Activated naive CD8-positive, alpha-beta T cell (primary cell): Measurements from ENCODE around the gene PEAK3.
A peak's percentile ranks its signal among the peaks of the same experiment; 100 is the strongest.

ENCODE experiments used
- H3K27ac Mint-ChIP-seq: one replicate; pipeline ENCODE4 v1.8.0; 2021; ENCODE audit warnings: mixed read lengths
- H3K27me3 Mint-ChIP-seq: one replicate; pipeline ENCODE4 v1.8.0; 2021; ENCODE audit warnings: mixed read lengths
- H3K36me3 Mint-ChIP-seq: one replicate; pipeline ENCODE4 v1.8.0; 2021; ENCODE audit warnings: mixed read lengths
- H3K4me1 Mint-ChIP-seq: one replicate; pipeline ENCODE4 v1.8.0; 2021; ENCODE audit warnings: low read depth, mixed read lengths
- H3K4me3 Mint-ChIP-seq: one replicate; pipeline ENCODE4 v1.8.0; 2021; ENCODE audit warnings: mild to moderate bottlenecking, mixed read lengths
- H3K9me3 Mint-ChIP-seq: one replicate; pipeline ENCODE4 v1.8.0; 2021; ENCODE audit warnings: low read depth, mixed read lengths

PEAK3 gene

GRCh38 chr19:2271234-2272103, 10.5 kb downstream of the PEAK3 start:
- peak overlapping the region; percentile 91 for H3K27ac Mint-ChIP-seq
- no peaks in the 10 kb centered on the region for H3K27me3 Mint-ChIP-seq
- peaks cover 33% of the 10 kb centered on the region for H3K4me1 Mint-ChIP-seq
- H3K36me3 Mint-ChIP-seq, result no peaks in the 10 kb centered on the region
- peak overlapping the region; percentile 91 for H3K4me3 Mint-ChIP-seq
- H3K9me3 Mint-ChIP-seq, result no peaks in the 10 kb centered on the region

GRCh38 chr19:2270423-2271233, 11.3 kb downstream of the PEAK3 start:
- Mint-ChIP-seq H3K4me3 (peak overlapping the region; percentile 91), H3K9me3 (no peaks in the 10 kb centered on the region), H3K27ac (peak overlapping the region; percentile 72), H3K36me3 (no peaks in the 10 kb centered on the region), H3K4me1 (peaks cover 37% of the 10 kb centered on the region), H3K27me3 (no peaks in the 10 kb centered on the region)

- H3K27ac Mint-ChIP-seq, result peak overlapping the region; percentile 86
- H3K4me3 Mint-ChIP-seq, result peak overlapping the region; percentile 89
- H3K27me3 Mint-ChIP-seq, result no peaks in the 10 kb centered on the region
- H3K4me1 Mint-ChIP-seq, result peaks cover 36% of the 10 kb centered on the region
- no peaks in the 10 kb centered on the region for H3K9me3 Mint-ChIP-seq
- no peaks in the 10 kb centered on the region for H3K36me3 Mint-ChIP-seq
Measured at GRCh38 chr19:2270157-2270422, 11.9 kb downstream of the PEAK3 start.

GRCh38 chr19:2269244-2270156, 12.5 kb downstream of the PEAK3 start:
- peaks cover 33% of the 10 kb centered on the region for H3K4me1 Mint-ChIP-seq
- no peaks in the 10 kb centered on the region for H3K9me3 Mint-ChIP-seq
- no peaks in the 10 kb centered on the region for H3K36me3 Mint-ChIP-seq

GRCh38 chr19:2268861-2269243, 13.1 kb downstream of the PEAK3 start:
- Mint-ChIP-seq H3K4me3 (peak overlapping the region; percentile 89), H3K27me3 (no peaks in the 10 kb centered on the region), H3K27ac (peak overlapping the region; percentile 9), H3K4me1 (peaks cover 26% of the 10 kb centered on the region), H3K36me3 (no peaks in the 10 kb centered on the region), H3K9me3 (no peaks in the 10 kb centered on the region)

More at GRCh38 chr19:2269244-2270156, 12.5 kb downstream of the PEAK3 start:
- H3K27me3 Mint-ChIP-seq, result no peaks in the 10 kb centered on the region
- H3K4me3 Mint-ChIP-seq, result peak overlapping the region; percentile 89
- H3K27ac Mint-ChIP-seq, result peak overlapping the region; percentile 86

- H3K27ac Mint-ChIP-seq, result peak overlapping the region; percentile 9
- H3K4me1 Mint-ChIP-seq, result peaks cover 23% of the 10 kb centered on the region
- H3K9me3 Mint-ChIP-seq, result no peaks in the 10 kb centered on the region
- H3K27me3 Mint-ChIP-seq, result no peaks in the 10 kb centered on the region
- H3K36me3 Mint-ChIP-seq, result no peaks in the 10 kb centered on the region
- H3K4me3 Mint-ChIP-seq, result peak overlapping the region; percentile 89
Measured at GRCh38 chr19:2268480-2268830, 13.5 kb downstream of the PEAK3 start.

GRCh38 chr19:2266183-2266993, 15.6 kb downstream of the PEAK3 start:
- H3K36me3 Mint-ChIP-seq, result no peaks in the 10 kb centered on the region
- H3K27ac Mint-ChIP-seq, result peak overlapping the region; percentile 61
- no peaks in the 10 kb centered on the region for H3K27me3 Mint-ChIP-seq
- H3K4me1 Mint-ChIP-seq, result peaks cover 11% of the 10 kb centered on the region
- H3K4me3 Mint-ChIP-seq, result no peak overlapping the region
- no peaks in the 10 kb centered on the region for H3K9me3 Mint-ChIP-seq

GRCh38 chr19:2261438-2262172, 20.4 kb downstream of the PEAK3 start:
- Mint-ChIP-seq H3K27ac (no peak overlapping the region), H3K9me3 (no peaks in the 10 kb centered on the region), H3K4me1 (peaks cover 26% of the 10 kb centered on the region), H3K36me3 (no peaks in the 10 kb centered on the region), H3K27me3 (no peaks in the 10 kb centered on the region), H3K4me3 (no peak overlapping the region)

GRCh38 chr19:2260341-2260805, 21.6 kb downstream of the PEAK3 start:
- no peaks in the 10 kb centered on the region for H3K36me3 Mint-ChIP-seq
- no peaks in the 10 kb centered on the region for H3K27me3 Mint-ChIP-seq
- H3K4me3 Mint-ChIP-seq, result no peak overlapping the region
- peaks cover 21% of the 10 kb centered on the region for H3K4me1 Mint-ChIP-seq
- H3K27ac Mint-ChIP-seq, result no peak overlapping the region
- H3K9me3 Mint-ChIP-seq, result no peaks in the 10 kb centered on the region

GRCh38 chr19:2259336-2259735, 22.6 kb downstream of the PEAK3 start:
- no peaks in the 10 kb centered on the region for H3K27me3 Mint-ChIP-seq
- H3K27ac Mint-ChIP-seq, result peak overlapping the region; percentile 58
- no peaks in the 10 kb centered on the region for H3K36me3 Mint-ChIP-seq
- H3K4me1 Mint-ChIP-seq, result peaks cover 21% of the 10 kb centered on the region
- no peaks in the 10 kb centered on the region for H3K9me3 Mint-ChIP-seq
- peak overlapping the region; percentile 42 for H3K4me3 Mint-ChIP-seq

- no peak within 1 kb of the TSS for H3K4me3 Mint-ChIP-seq
- no peaks in the 10 kb centered on the region for H3K9me3 Mint-ChIP-seq
- peaks cover 23% of the 10 kb centered on the region for H3K4me1 Mint-ChIP-seq
- no peaks in the 10 kb centered on the region for H3K27me3 Mint-ChIP-seq
- H3K27ac Mint-ChIP-seq, result peak within 1 kb of the TSS; percentile 34
- no peaks in the 10 kb centered on the region for H3K36me3 Mint-ChIP-seq
Measured at GRCh38 chr19:2255982-2256685, 25.8 kb downstream of the PEAK3 start, which contains the start of gene JSRP1. Gene JSRP1 (minus strand): TSS chr19:2256417. CDS start chr19:2255314, 1,103 bp downstream.

- Mint-ChIP-seq H3K27ac (no peak overlapping the region), H3K4me3 (no peak overlapping the region), H3K9me3 (no peaks in the 10 kb centered on the region), H3K36me3 (no peaks in the 10 kb centered on the region), H3K27me3 (no peaks in the 10 kb centered on the region), H3K4me1 (peaks cover 21% of the 10 kb centered on the region)
Measured at GRCh38 chr19:2255112-2255845, 26.7 kb downstream of the PEAK3 start.
